Neural cell (in vitro differentiated cells): Measurements from ENCODE around the gene ARID1B. TPM values are rescaled to one million over a fixed set of nuclear protein-coding genes. Genes with fewer than 3 reads are reported as not detected.

Experiments used
- H2AFZ ChIP-seq: fragments of 200-600, 300-800 bp; sonication (generic), shearing (Covaris generic); 2 replicates; pipeline ENCODE4 v1.6.0; 2014; ENCODE audit warnings: low read depth, mild to moderate bottlenecking, antibody characterized with exemption, low read length, moderate library complexity
- H3F3A ChIP-seq: fragments of 200-600 bp; shearing (Covaris generic); 2 replicates; pipeline ENCODE4 v1.6.1; 2016; ENCODE audit warnings: mild to moderate bottlenecking, moderate library complexity, mixed read lengths, antibody characterized with exemption, low read length; ENCODE audit not compliant: insufficient read depth, poor library complexity, severe bottlenecking
- H3K27ac ChIP-seq: fragments of 200-600, 300-800 bp; sonication (generic), shearing (Covaris generic); 2 replicates; pipeline ENCODE4 v1.5.1; 2014; ENCODE audit warnings: mild to moderate bottlenecking, low read length, moderate library complexity
- H3K27me3 ChIP-seq: fragments of 300-800, 200-600 bp; sonication (generic), shearing (Covaris generic); 2 replicates; pipeline ENCODE4 v1.6.0; 2014; ENCODE audit warnings: mild to moderate bottlenecking, low read depth, low read length, moderate library complexity; ENCODE audit not compliant: insufficient read depth
- H3K36me3 ChIP-seq: fragments of 300-800, 200-600 bp; sonication (generic), shearing (Covaris generic); 2 replicates; pipeline ENCODE4 v1.5.1; 2014; ENCODE audit warnings: mild to moderate bottlenecking, antibody characterized with exemption, low read length, moderate library complexity; ENCODE audit not compliant: insufficient read depth
- H3K4me2 ChIP-seq: fragments of 300-800, 200-600 bp; sonication (generic), shearing (Covaris generic); 2 replicates; pipeline ENCODE4 v1.6.0; 2014; ENCODE audit warnings: mild to moderate bottlenecking, low read length
- H3K4me3 ChIP-seq: fragments of 300-800, 200-600 bp; sonication (generic), shearing (Covaris generic); 2 replicates; pipeline ENCODE4 v1.5.1; 2014; ENCODE audit warnings: mild to moderate bottlenecking, low read length, moderate library complexity
- H3K79me2 ChIP-seq: fragments of 200-600 bp; shearing (Covaris generic); replicated peaks from 2 replicates; pipeline ENCODE4 v1.6.0; 2014; ENCODE audit warnings: mild to moderate bottlenecking, low read length, moderate library complexity; ENCODE audit not compliant: insufficient read depth
- H3K9ac ChIP-seq: fragments of 300-800, 200-600 bp; sonication (generic), shearing (Covaris generic); 2 replicates; pipeline ENCODE4 v1.6.1; 2016; ENCODE audit warnings: mild to moderate bottlenecking, low read length, mixed read lengths
- H3K9me2 ChIP-seq: fragments of 200-600 bp; shearing (Covaris generic); 2 replicates; pipeline ENCODE4 v1.6.1; 2016; ENCODE audit warnings: mild to moderate bottlenecking, low read length, mixed read lengths; ENCODE audit not compliant: insufficient read depth
- H3K9me3 ChIP-seq: fragments of 200-600, 300-800 bp; sonication (generic), shearing (Covaris generic); 2 replicates; pipeline ENCODE4 v1.6.1; 2016; ENCODE audit warnings: mild to moderate bottlenecking, mixed run types, low read length, moderate library complexity, mixed read lengths
- H4K20me1 ChIP-seq: fragments of 200-600 bp; shearing (Covaris generic); 2 replicates; pipeline ENCODE4 v1.6.1; 2016; ENCODE audit warnings: mild to moderate bottlenecking, mixed run types; ENCODE audit not compliant: insufficient read depth
- EP300 ChIP-seq: fragments of 450-650 bp; conservative IDR thresholded peaks from 2 replicates; pipeline ENCODE4 v1.6.1; 2014; ENCODE audit warnings: antibody characterized with exemption, mild to moderate bottlenecking, moderate library complexity; ENCODE audit not compliant: poor library complexity, severe bottlenecking
- EZH2 ChIP-seq: fragments of 200-600, 300-800 bp; shearing (Covaris generic), sonication (generic); IDR thresholded peaks from 2 replicates; pipeline ENCODE4 v1.6.1; 2014; ENCODE audit warnings: antibody characterized with exemption, low read length, borderline replicate concordance, mild to moderate bottlenecking; ENCODE audit not compliant: insufficient read depth, poor library complexity, severe bottlenecking
- MXI1 ChIP-seq: fragments of 450-650 bp; conservative IDR thresholded peaks from 2 replicates; pipeline ENCODE4 v1.6.1; 2014; ENCODE audit warnings: antibody characterized with exemption, mild to moderate bottlenecking; ENCODE audit not compliant: poor library complexity, severe bottlenecking
- POLR2AphosphoS5 ChIP-seq: IDR thresholded peaks from 2 replicates; pipeline ENCODE4 v1.6.1; 2012
- RAD21 ChIP-seq: fragments of 450-650 bp; conservative IDR thresholded peaks from 2 replicates; pipeline ENCODE4 v1.6.1; 2014; ENCODE audit warnings: antibody characterized with exemption, mild to moderate bottlenecking, moderate library complexity
- SMC3 ChIP-seq: fragments of 450-650 bp; conservative IDR thresholded peaks from 2 replicates; pipeline ENCODE4 v1.6.1; 2014; ENCODE audit warnings: antibody characterized with exemption, mild to moderate bottlenecking, moderate library complexity; ENCODE audit not compliant: poor library complexity
- TAF1 ChIP-seq: IDR thresholded peaks from 2 replicates; pipeline ENCODE4 v1.6.1; 2012; ENCODE audit warnings: low read depth
- polyA plus RNA-seq: library from polyadenylated mRNA; depleted of rRNA; stranded (reverse); fragments of >200 nt; gene quantifications from 2 replicates; pipeline ENCODE4 v1.2.3, GENCODE V29; 2014
- TF ChIP-seq, protein P1 (sequence below): fragments of 450-650 bp; IDR thresholded peaks from 2 replicates; pipeline ENCODE4 v1.5.1; 2014; ENCODE audit warnings: antibody characterized with exemption, mild to moderate bottlenecking, moderate library complexity; ENCODE audit not compliant: poor library complexity, severe bottlenecking
- TF ChIP-seq, protein P2 (sequence below): IDR thresholded peaks from 2 replicates; pipeline ENCODE4 v1.6.1; 2012; ENCODE audit warnings: borderline replicate concordance

The ARID1B gene
- polyA plus RNA-seq, 1 donor from 2014 or later, result 35.0 TPM

- H2AFZ ChIP-seq, result no peak overlapping the region
- no peaks in the 10 kb centered on the region for H3K36me3 ChIP-seq
- no peaks in the 10 kb centered on the region for H3F3A ChIP-seq
- no peaks in the 10 kb centered on the region for H3K27me3 ChIP-seq
- no peak overlapping the region for H3K4me3 ChIP-seq
- H4K20me1 ChIP-seq, result no peaks in the 10 kb centered on the region
- no peak overlapping the region for H3K27ac ChIP-seq
- H3K4me2 ChIP-seq, result no peak overlapping the region
- H3K9me3 ChIP-seq, result no peaks in the 10 kb centered on the region
- H3K9me2 ChIP-seq, result no peaks in the 10 kb centered on the region
- TF ChIP-seq, protein P1, sequence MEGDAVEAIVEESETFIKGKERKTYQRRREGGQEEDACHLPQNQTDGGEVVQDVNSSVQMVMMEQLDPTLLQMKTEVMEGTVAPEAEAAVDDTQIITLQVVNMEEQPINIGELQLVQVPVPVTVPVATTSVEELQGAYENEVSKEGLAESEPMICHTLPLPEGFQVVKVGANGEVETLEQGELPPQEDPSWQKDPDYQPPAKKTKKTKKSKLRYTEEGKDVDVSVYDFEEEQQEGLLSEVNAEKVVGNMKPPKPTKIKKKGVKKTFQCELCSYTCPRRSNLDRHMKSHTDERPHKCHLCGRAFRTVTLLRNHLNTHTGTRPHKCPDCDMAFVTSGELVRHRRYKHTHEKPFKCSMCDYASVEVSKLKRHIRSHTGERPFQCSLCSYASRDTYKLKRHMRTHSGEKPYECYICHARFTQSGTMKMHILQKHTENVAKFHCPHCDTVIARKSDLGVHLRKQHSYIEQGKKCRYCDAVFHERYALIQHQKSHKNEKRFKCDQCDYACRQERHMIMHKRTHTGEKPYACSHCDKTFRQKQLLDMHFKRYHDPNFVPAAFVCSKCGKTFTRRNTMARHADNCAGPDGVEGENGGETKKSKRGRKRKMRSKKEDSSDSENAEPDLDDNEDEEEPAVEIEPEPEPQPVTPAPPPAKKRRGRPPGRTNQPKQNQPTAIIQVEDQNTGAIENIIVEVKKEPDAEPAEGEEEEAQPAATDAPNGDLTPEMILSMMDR, result no peak
- TF ChIP-seq EP300, result no peak
- no peak for TF ChIP-seq RAD21
- TF ChIP-seq EZH2, result no peak
- no peak for TF ChIP-seq POLR2AphosphoS5
- no peak for TF ChIP-seq MXI1
- TF ChIP-seq, protein P2, sequence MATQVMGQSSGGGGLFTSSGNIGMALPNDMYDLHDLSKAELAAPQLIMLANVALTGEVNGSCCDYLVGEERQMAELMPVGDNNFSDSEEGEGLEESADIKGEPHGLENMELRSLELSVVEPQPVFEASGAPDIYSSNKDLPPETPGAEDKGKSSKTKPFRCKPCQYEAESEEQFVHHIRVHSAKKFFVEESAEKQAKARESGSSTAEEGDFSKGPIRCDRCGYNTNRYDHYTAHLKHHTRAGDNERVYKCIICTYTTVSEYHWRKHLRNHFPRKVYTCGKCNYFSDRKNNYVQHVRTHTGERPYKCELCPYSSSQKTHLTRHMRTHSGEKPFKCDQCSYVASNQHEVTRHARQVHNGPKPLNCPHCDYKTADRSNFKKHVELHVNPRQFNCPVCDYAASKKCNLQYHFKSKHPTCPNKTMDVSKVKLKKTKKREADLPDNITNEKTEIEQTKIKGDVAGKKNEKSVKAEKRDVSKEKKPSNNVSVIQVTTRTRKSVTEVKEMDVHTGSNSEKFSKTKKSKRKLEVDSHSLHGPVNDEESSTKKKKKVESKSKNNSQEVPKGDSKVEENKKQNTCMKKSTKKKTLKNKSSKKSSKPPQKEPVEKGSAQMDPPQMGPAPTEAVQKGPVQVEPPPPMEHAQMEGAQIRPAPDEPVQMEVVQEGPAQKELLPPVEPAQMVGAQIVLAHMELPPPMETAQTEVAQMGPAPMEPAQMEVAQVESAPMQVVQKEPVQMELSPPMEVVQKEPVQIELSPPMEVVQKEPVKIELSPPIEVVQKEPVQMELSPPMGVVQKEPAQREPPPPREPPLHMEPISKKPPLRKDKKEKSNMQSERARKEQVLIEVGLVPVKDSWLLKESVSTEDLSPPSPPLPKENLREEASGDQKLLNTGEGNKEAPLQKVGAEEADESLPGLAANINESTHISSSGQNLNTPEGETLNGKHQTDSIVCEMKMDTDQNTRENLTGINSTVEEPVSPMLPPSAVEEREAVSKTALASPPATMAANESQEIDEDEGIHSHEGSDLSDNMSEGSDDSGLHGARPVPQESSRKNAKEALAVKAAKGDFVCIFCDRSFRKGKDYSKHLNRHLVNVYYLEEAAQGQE, result no peak
- TF ChIP-seq SMC3, result no peak
- no peak for TF ChIP-seq TAF1
- H3K79me2 ChIP-seq, result peaks cover 37% of the 10 kb centered on the region
- H3K9ac ChIP-seq, result no peak overlapping the region
Measured at GRCh38 chr6:156995502-156995901, 218.3 kb downstream of the ARID1B start.

DNA sequence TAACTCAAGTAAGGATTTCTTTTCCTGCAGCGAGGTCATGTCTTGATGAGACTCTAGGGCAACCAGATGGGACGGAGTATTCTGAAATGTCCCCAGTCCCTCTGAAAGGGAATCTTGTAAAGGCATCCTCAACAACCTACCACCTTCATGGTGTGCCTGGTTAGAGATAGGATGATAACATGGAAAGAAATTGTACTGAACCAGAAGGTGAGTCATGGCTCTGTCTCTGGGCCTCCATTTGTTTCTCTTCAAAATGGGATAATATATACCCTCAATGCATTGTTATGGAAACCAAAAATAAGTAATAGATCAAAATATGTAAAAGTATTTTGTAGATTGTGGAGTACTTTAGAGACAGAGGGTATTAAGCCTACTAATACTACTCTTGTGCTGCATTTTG, 219.1 kb downstream of the ARID1B start:
- no peak overlapping the region for H3K4me3 ChIP-seq
- TF ChIP-seq MXI1 (no peak), TAF1 (no peak), POLR2AphosphoS5 (no peak), RAD21 (no peak), EP300 (no peak), EZH2 (no peak), SMC3 (no peak)
- TF ChIP-seq, protein P1, result no peak
- TF ChIP-seq, protein P2, result no peak
- no peaks in the 10 kb centered on the region for H3F3A ChIP-seq
- no peaks in the 10 kb centered on the region for H3K27me3 ChIP-seq
- no peaks in the 10 kb centered on the region for H3K36me3 ChIP-seq
- H3K79me2 ChIP-seq, result peaks cover 37% of the 10 kb centered on the region
- no peak overlapping the region for H2AFZ ChIP-seq
- H4K20me1 ChIP-seq, result no peaks in the 10 kb centered on the region
- H3K9me2 ChIP-seq, result no peaks in the 10 kb centered on the region
- no peaks in the 10 kb centered on the region for H3K9me3 ChIP-seq
- no peak overlapping the region for H3K9ac ChIP-seq
- no peak overlapping the region for H3K27ac ChIP-seq
- H3K4me2 ChIP-seq, result no peak overlapping the region
